ENCODE data around the gene ARHGAP15. TPM values are rescaled to one million over a fixed set of nuclear protein-coding genes. Genes with fewer than 3 reads are reported as not detected.

ARHGAP15 gene
- total RNA-seq, 2 experiments from 2014 or later = 167 TPM

- DNase-seq = no peak
- CTCF ChIA-PET = interaction anchor here (0.7 to 1.3 kb wide), 3 partner anchors 25 to 78 kb away, joined by 3 read pairs; no protein-coding TSS in a partner anchor
- peaks cover 36% of the 10 kb centered on the region for H3K4me1 Mint-ChIP-seq
- no peak overlapping the region for H3K27ac Mint-ChIP-seq
- H3K9me3 Mint-ChIP-seq = peaks cover 4% of the 10 kb centered on the region
- POLR2A ChIA-PET = no interaction called here
- H3K4me3 Mint-ChIP-seq = no peak overlapping the region
- H3K36me3 Mint-ChIP-seq (ENCODE audit: low read depth) = peaks cover 59% of the 10 kb centered on the region
- no peaks in the 10 kb centered on the region for H3K27me3 Mint-ChIP-seq
Measured at GRCh38 chr2:143181494-143181893, 52.3 kb downstream of the ARHGAP15 start.

- DNase-seq = no peak
- Mint-ChIP-seq H3K27me3 (no peaks in the 10 kb centered on the region), H3K4me1 (peaks cover 26% of the 10 kb centered on the region), H3K9me3 (peaks cover 4% of the 10 kb centered on the region), H3K4me3 (no peak overlapping the region), H3K36me3 (ENCODE audit: low read depth) (peaks cover 54% of the 10 kb centered on the region), H3K27ac (no peak overlapping the region)
- POLR2A ChIA-PET = interaction anchor here (0.8 to 1.5 kb wide), 2 partner anchors 50 to 76 kb away, joined by 3 read pairs; no protein-coding TSS in a partner anchor
- CTCF ChIA-PET = no interaction called here
Measured at GRCh38 chr2:143182649-143183048, 53.4 kb downstream of the ARHGAP15 start.

DNA sequence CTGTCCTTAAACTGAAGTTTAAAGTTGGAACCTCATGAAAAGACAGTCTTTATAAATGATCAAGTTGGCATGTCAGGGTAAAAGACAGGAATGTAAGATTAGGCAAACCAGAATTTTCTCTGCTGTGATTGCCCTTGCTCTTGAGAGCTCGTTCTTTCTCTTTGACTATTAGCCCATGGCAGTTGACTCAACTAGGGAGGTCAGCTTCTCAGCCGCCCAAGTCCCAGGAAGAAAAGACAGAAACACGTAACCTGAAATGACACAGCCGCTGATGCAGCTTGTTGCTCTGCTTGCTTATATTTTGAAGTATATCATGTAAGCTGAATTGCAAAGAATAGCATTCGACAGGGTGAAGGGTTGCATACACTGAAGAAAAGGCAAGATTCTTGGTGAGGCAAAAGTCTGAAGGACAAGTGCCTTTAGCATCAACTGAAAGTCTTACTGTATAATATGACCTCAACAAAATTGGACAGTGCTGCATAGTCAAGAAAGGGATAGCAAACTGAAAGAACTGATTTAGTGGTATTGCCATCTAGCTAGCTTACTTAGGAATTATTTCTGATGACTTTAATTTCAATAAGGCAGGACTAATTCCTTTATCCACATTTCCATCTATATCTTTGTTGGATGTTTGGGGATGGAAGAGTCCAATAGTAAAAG is 54.7 kb downstream of the ARHGAP15 start:
- peaks cover 52% of the 10 kb centered on the region for H3K36me3 Mint-ChIP-seq (ENCODE audit: low read depth)
- H3K27ac Mint-ChIP-seq = no peak overlapping the region
- H3K27me3 Mint-ChIP-seq = no peaks in the 10 kb centered on the region
- no peak for DNase-seq
- peaks cover 4% of the 10 kb centered on the region for H3K9me3 Mint-ChIP-seq
- no peak overlapping the region for H3K4me3 Mint-ChIP-seq
- peaks cover 23% of the 10 kb centered on the region for H3K4me1 Mint-ChIP-seq
- ChIA-PET CTCF (interaction anchor here (1.2 to 1.5 kb wide), 2 partner anchors 39 to 73 kb away, joined by 3 to 4 read pairs; no protein-coding TSS in a partner anchor), POLR2A (interaction anchor here (1.5 kb wide), 1 partner anchor 75 kb away, joined by 3 read pairs; no protein-coding TSS in a partner anchor)

GRCh38 chr2:143186876-143187275 is 57.7 kb downstream of the ARHGAP15 start:
- ChIA-PET POLR2A (no interaction called here), CTCF (no interaction called here)
- Mint-ChIP-seq H3K27ac (no peak overlapping the region), H3K4me1 (peaks cover 16% of the 10 kb centered on the region), H3K4me3 (no peak overlapping the region), H3K36me3 (ENCODE audit: low read depth) (peaks cover 52% of the 10 kb centered on the region), H3K9me3 (no peaks in the 10 kb centered on the region), H3K27me3 (no peaks in the 10 kb centered on the region)
- DNase-seq = no peak

DNA sequence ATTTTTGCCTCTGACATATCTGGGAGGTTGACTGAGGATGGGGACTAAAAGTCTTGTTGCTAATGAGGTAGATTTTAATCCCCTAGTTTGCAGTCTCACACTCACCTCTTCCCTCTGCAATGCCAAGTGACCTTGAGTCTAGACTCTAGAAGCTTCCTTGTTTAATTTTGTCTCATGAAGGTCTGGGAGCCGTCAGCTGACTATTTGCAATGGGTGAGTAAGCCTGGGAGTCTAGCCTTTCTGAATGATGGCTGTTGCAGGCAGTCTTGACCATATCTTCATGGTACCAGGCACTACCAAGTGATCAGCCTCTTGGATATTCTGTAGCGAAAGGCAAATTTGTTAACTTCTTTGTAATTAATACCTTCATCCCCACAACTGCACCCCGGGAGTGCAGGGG is 61.2 kb downstream of the ARHGAP15 start:
- no peaks in the 10 kb centered on the region for H3K9me3 Mint-ChIP-seq
- POLR2A ChIA-PET = interaction anchor here (0.7 kb wide), 1 partner anchor 62 kb away, joined by 3 read pairs; no protein-coding TSS in a partner anchor
- peaks cover 57% of the 10 kb centered on the region for H3K36me3 Mint-ChIP-seq (ENCODE audit: low read depth)
- H3K27me3 Mint-ChIP-seq = no peaks in the 10 kb centered on the region
- no peak overlapping the region for H3K4me3 Mint-ChIP-seq
- peaks cover 3% of the 10 kb centered on the region for H3K4me1 Mint-ChIP-seq
- CTCF ChIA-PET = interaction anchor here (1.4 kb wide), 1 partner anchor 80 kb away, joined by 3 read pairs; no protein-coding TSS in a partner anchor
- no peak for DNase-seq
- no peak overlapping the region for H3K27ac Mint-ChIP-seq

- no peaks in the 10 kb centered on the region for H3K4me1 Mint-ChIP-seq
- H3K27me3 Mint-ChIP-seq = no peaks in the 10 kb centered on the region
- DNase-seq = no peak
- H3K27ac Mint-ChIP-seq = no peak overlapping the region
- H3K9me3 Mint-ChIP-seq = no peaks in the 10 kb centered on the region
- POLR2A ChIA-PET = no interaction called here
- H3K4me3 Mint-ChIP-seq = no peak overlapping the region
- CTCF ChIA-PET = interaction anchor here (1.0 kb wide), 1 partner anchor 15 kb away, joined by 3 read pairs; no protein-coding TSS in a partner anchor
- peaks cover 50% of the 10 kb centered on the region for H3K36me3 Mint-ChIP-seq (ENCODE audit: low read depth)
Measured at GRCh38 chr2:143192106-143192505, 62.9 kb downstream of the ARHGAP15 start.

GRCh38 chr2:143192716-143193115 is 63.5 kb downstream of the ARHGAP15 start:
- POLR2A ChIA-PET = no interaction called here
- no peaks in the 10 kb centered on the region for H3K9me3 Mint-ChIP-seq
- H3K27me3 Mint-ChIP-seq = no peaks in the 10 kb centered on the region
- no peak overlapping the region for H3K4me3 Mint-ChIP-seq
- no peak overlapping the region for H3K27ac Mint-ChIP-seq
- H3K4me1 Mint-ChIP-seq = no peaks in the 10 kb centered on the region
- CTCF ChIA-PET = no interaction called here
- peaks cover 50% of the 10 kb centered on the region for H3K36me3 Mint-ChIP-seq (ENCODE audit: low read depth)
- DNase-seq = no peak

DNA sequence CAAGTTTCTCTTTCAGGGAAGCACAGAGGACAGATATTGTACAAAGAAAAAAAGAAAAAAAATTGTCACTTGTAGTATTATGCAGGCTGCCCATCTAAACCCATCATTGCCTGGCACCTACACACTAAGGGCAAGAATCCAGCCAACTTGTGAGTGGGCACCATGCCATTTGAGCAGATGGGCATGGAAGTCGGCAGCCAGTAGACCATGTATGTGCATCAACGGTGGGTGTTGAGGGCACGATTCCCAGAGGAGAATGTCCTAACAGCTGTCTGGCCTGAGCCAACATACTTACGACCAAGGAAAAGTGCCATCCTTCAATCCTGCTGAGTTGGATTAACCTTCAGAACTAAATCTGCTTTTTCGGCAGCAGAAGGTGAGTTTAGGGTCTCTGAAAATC is 63.9 kb downstream of the ARHGAP15 start:
- POLR2A ChIA-PET = no interaction called here
- no peaks in the 10 kb centered on the region for H3K4me1 Mint-ChIP-seq
- no peaks in the 10 kb centered on the region for H3K27me3 Mint-ChIP-seq
- CTCF ChIA-PET = interaction anchor here (0.9 kb wide), 1 partner anchor 31 kb away, joined by 3 read pairs; no protein-coding TSS in a partner anchor
- DNase-seq = no peak
- no peaks in the 10 kb centered on the region for H3K9me3 Mint-ChIP-seq
- no peak overlapping the region for H3K27ac Mint-ChIP-seq
- peaks cover 50% of the 10 kb centered on the region for H3K36me3 Mint-ChIP-seq (ENCODE audit: low read depth)
- H3K4me3 Mint-ChIP-seq = no peak overlapping the region

- Mint-ChIP-seq H3K9me3 (no peaks in the 10 kb centered on the region), H3K27ac (no peak overlapping the region), H3K4me3 (no peak overlapping the region), H3K36me3 (ENCODE audit: low read depth) (peaks cover 49% of the 10 kb centered on the region), H3K4me1 (no peaks in the 10 kb centered on the region), H3K27me3 (no peaks in the 10 kb centered on the region)
- ChIA-PET CTCF (interaction anchor here (1.0 kb wide), 1 partner anchor 12 kb away, joined by 4 read pairs; no protein-coding TSS in a partner anchor), POLR2A (no interaction called here)
- no peak for DNase-seq
Measured at GRCh38 chr2:143195511-143195910, 66.3 kb downstream of the ARHGAP15 start.

GRCh38 chr2:143204062-143204461 is 74.8 kb downstream of the ARHGAP15 start:
- no peak overlapping the region for H3K4me3 Mint-ChIP-seq
- ChIA-PET POLR2A (interaction anchor here (1.2 to 3.7 kb wide), 5 partner anchors 44 to 94 kb away, joined by 3 to 22 read pairs (median 5); no protein-coding TSS in a partner anchor), CTCF (interaction anchor here (1.0 to 7.4 kb wide), 4 partner anchors 48 to 93 kb away, joined by 3 to 47 read pairs (median 10); no protein-coding TSS in a partner anchor)
- no peaks in the 10 kb centered on the region for H3K27me3 Mint-ChIP-seq
- H3K27ac Mint-ChIP-seq = peak overlapping the region; percentile 72
- H3K4me1 Mint-ChIP-seq = peaks cover 45% of the 10 kb centered on the region
- H3K36me3 Mint-ChIP-seq (ENCODE audit: low read depth) = peaks cover 82% of the 10 kb centered on the region
- no peak for DNase-seq
- no peaks in the 10 kb centered on the region for H3K9me3 Mint-ChIP-seq

GRCh38 chr2:143205106-143205764 is 76.0 kb downstream of the ARHGAP15 start:
- Mint-ChIP-seq H3K27me3 (no peaks in the 10 kb centered on the region), H3K36me3 (ENCODE audit: low read depth) (peaks cover 83% of the 10 kb centered on the region), H3K9me3 (no peaks in the 10 kb centered on the region), H3K4me1 (peaks cover 47% of the 10 kb centered on the region), H3K27ac (peak overlapping the region; percentile 72), H3K4me3 (no peak overlapping the region)
- DNase-seq = peak; percentile 16
- ChIA-PET POLR2A (interaction anchor here (1.0 to 3.7 kb wide), 5 partner anchors 47 to 76 kb away, joined by 3 to 22 read pairs (median 4); partner anchors contain the start of gene ARHGAP15), CTCF (interaction anchor here (0.7 to 7.4 kb wide), 11 partner anchors 16 to 236 kb away, joined by 3 to 47 read pairs (median 5); no protein-coding TSS in a partner anchor)

DNA sequence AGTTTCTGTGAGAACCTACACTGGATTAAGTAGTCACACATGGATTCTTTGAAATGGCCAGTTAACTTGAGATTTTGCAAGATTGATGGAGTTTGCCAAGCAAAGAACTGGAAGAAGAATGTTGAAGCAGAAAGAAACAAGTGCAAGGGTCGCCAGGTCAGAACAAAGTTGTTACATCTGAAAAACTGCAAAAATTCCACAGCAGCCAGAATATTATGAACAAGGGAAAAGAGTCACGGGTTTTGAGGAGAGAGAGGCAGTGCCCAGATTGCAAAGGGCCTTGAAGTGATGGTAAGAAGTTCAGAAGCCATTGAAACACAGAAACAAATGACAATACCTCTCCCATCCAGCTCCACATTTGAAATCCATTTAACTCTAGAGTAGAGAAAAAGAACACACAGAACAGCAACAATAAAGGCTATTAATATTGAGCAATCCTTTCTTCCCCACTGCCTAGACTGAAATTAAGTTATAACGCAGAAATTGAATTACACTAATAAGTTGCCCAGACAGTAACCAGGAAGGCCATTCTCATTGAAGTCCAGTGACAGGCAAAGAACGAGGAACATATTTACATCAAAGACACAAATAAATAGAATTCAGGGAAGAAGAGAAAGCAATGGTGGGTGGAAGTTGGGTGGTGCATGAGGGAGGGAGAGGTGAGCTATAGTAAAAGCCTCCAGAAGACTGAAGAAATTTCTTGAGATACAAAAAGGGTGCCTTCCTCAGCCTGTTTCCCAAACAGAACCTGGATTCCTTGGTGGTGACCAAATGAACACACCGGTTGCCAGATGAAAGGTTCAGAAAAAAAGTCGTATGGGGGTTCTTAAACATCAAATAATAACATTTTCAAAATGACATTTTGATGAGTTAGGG is 80.6 kb downstream of the ARHGAP15 start:
- no peak overlapping the region for H3K4me3 Mint-ChIP-seq
- H3K27me3 Mint-ChIP-seq = no peaks in the 10 kb centered on the region
- H3K36me3 Mint-ChIP-seq (ENCODE audit: low read depth) = peaks cover 66% of the 10 kb centered on the region
- ChIA-PET CTCF (interaction anchor here (1.0 to 1.2 kb wide), 2 partner anchors 9 to 13 kb away, joined by 3 to 4 read pairs; no protein-coding TSS in a partner anchor), POLR2A (interaction anchor here (1.0 kb wide), 1 partner anchor 49 kb away, joined by 4 read pairs; no protein-coding TSS in a partner anchor)
- H3K9me3 Mint-ChIP-seq = no peaks in the 10 kb centered on the region
- peaks cover 18% of the 10 kb centered on the region for H3K4me1 Mint-ChIP-seq
- no peak for DNase-seq
- H3K27ac Mint-ChIP-seq = no peak overlapping the region
